C4-2B (cell line): Measurements from ENCODE around the gene MYOCD.

Source experiments
- H3K27ac ChIP-seq: fragments of 450-650 bp; 2 replicates; pipeline ENCODE4 v1.5.1; 2017
- CTCF ChIP-seq: fragments of 450-650 bp; conservative IDR thresholded peaks from 2 replicates; pipeline ENCODE4 v1.5.1; 2017; ENCODE audit warnings: mild to moderate bottlenecking
- ZFX ChIP-seq: fragments of 450-650 bp; IDR thresholded peaks from 2 replicates; pipeline ENCODE4 v1.6.1; 2017

The MYOCD gene

GRCh38 chr17:12680407-12680897, 14.8 kb downstream of the MYOCD start:
- TF ChIP-seq CTCF (no peak), ZFX (no peak)
- no peak overlapping the region for H3K27ac ChIP-seq

- TF ChIP-seq ZFX, result no peak
- no peak overlapping the region for H3K27ac ChIP-seq
These were observed 15.3 kb downstream of the MYOCD start for GRCh38 chr17:12680993-12681392.

- H3K27ac ChIP-seq, result no peak overlapping the region
- TF ChIP-seq ZFX (no peak), CTCF (no peak)
These were observed 17.6 kb downstream of the MYOCD start for GRCh38 chr17:12683299-12683698.

- no peak overlapping the region for H3K27ac ChIP-seq
- TF ChIP-seq ZFX, result no peak
- no peak for TF ChIP-seq CTCF
These were observed 20.8 kb downstream of the MYOCD start for GRCh38 chr17:12686486-12686885.

GRCh38 chr17:12688382-12688781, 22.7 kb downstream of the MYOCD start:
- no peak for TF ChIP-seq CTCF
- TF ChIP-seq ZFX, result no peak
- H3K27ac ChIP-seq, result no peak overlapping the region

- no peak overlapping the region for H3K27ac ChIP-seq
- TF ChIP-seq ZFX, result no peak
- no peak for TF ChIP-seq CTCF
These were observed 25.5 kb downstream of the MYOCD start for GRCh38 chr17:12691173-12691572.

GRCh38 chr17:12693640-12694039, 27.9 kb downstream of the MYOCD start:
- TF ChIP-seq ZFX (no peak), CTCF (no peak)
- H3K27ac ChIP-seq, result no peak overlapping the region

GRCh38 chr17:12706070-12706469, 40.4 kb downstream of the MYOCD start:
- H3K27ac ChIP-seq, result no peak overlapping the region
- TF ChIP-seq ZFX, result no peak
- no peak for TF ChIP-seq CTCF
